ENCODE results near the gene SNX30.

The SNX30 gene

DNA sequence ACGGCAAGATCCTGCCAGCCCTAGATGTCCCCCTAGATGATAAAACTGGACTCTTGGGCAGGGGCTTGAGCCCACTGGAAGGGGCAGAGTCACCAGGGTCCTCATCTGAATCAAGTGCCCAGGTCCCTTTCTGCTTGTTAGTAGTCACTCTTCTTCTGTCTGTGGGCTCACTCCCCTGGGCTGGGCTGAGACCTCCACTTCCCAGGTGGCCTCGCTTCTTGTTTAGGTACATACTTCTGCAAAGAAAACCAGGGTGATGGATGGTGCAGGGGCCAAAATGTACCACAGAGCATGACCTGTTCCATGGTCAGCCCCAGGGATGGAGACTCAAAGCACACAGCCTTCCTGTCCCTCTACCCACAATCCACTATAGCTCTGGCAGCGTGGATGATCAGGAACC lies 141.0 kb downstream of the SNX30 start:
- DNase-seq, result no peak

DNA sequence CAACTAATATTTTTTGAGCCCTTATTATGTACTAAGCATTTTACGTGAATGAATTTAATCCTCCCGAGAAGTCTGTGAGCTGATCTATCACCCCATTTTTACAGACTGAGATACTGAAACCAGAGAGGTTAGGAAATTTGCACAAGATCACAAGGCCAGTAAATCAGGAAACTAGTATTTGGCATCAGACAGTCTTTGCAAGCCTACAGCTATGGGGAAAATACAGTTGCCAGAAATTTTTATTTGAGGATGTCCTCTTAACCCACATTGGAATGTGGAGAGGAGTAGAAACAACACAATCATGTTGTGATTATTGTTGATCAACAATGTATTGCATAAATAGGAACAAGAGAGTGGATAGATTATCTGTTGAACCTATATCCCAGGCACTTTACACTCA lies 142.4 kb downstream of the SNX30 start:
- DNase-seq, result no peak

GRCh38 chr9:112894041-112894440 lies 143.5 kb downstream of the SNX30 start:
- DNase-seq, result no peak

DNA sequence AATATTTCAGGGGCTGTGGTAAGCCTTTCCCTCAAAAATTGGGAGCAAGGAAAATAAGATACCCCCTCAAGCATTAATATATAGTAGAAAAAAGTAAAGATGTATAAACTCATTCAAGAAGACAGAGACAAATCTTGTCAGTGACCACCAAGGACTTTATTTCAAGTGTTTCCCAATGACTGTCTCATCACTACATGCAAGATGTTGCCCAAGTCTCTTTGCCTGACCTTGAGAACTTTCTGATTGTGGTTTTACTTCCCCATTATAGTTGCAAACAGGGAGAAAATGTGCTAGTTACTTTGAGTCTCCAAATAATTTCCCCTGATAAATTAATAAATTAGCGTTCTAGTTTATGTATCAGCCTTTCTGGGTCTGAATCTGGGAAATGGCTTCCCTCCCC lies 144.1 kb downstream of the SNX30 start:
- no peak for DNase-seq

DNA sequence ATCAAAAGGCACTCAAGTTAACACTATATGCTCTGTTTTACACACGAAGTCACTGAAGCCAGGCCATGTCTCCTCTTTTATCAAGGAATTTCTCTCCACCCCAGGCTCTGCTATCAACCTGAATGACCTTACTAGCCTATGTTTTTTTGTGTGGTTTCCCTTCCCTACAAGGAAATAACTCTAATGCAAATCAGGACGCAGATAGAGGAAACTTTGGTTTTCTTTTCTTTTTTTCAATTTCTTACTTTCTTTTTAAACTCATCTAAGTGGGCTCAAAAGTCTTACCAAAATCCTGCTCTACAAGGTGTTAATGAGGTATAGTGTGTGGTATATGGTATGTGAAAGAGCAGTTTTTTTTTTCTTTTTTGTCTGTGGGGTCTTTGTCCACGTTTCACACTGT lies 145.6 kb downstream of the SNX30 start:
- no peak for DNase-seq

GRCh38 chr9:112898872-112899311 lies 148.3 kb downstream of the SNX30 start:
- DNase-seq, result peak; percentile 8

DNA sequence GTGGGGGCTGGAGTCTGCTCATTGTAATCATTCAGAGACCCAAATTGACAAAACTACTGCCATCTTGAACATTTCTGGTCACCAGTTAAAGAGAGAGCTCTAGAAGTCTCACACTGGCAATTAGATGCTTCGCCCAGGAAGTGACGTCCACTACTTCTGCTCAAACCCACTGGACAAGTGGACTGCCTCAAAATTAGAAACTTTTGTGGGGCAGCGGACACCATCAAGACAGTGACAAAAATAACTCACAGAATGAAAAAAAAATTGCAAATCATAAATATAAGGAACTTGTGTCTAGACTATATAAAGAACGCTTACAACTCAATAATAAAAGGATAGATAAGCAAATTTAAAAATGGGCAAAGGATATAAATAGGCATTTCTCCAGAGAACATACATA lies 149.9 kb downstream of the SNX30 start:
- DNase-seq, result no peak

DNA sequence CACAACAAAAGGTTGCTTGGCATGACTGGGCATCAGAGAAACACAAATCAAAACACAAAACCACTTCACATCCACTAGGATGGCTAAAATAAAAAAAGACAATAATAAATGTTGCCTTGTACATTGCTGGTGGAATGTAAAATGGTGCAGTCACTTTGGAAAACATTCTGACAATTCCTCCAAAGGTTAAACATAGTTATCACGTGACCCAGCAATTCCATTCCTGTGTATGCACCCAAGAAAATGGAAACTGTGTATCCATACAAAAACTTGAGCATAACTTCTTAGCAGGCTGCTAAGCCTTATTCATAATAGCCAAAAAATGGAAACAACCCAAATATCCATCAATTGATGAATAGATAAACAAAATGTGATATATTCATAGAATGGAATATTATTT lies 150.3 kb downstream of the SNX30 start:
- no peak for DNase-seq

DNA sequence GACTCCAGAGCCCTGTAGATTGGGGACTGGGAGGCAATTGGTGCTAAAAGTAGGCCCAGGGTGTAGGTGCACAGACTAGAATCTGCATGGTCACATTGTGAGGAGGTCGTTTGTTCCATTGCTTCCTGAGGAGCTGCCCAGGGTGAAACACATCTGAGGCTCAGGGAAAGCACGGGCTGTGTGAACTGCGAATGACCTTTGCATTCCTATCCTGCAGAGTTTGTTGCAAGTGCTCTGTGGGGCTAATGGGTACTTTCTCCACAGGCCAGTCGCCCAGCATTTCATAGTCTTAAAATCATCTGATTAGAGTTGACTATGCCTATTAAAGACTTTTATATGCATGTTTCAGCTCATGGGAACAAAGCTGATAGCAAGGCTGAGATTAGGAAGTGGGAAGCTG lies 154.5 kb downstream of the SNX30 start:
- DNase-seq, result no peak

DNA sequence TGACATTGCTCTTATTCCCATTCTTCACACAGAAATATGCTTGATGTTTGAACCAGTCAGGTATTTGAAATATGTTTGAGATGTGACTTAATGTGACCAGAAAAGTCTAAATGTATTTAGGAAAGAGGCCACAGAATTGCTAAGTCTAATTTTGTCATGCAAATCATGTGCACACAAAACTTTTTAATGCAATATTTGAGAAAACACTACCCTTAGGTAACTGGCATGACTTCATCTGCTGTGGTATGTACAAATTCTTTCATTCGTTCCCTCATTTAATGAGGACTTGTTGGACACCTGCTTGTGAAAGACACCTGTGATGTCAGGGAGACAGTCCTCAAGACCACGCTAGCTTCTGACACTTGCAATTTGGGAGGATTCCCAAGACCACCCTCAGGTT lies 161.2 kb downstream of the SNX30 start:
- DNase-seq, result no peak

DNA sequence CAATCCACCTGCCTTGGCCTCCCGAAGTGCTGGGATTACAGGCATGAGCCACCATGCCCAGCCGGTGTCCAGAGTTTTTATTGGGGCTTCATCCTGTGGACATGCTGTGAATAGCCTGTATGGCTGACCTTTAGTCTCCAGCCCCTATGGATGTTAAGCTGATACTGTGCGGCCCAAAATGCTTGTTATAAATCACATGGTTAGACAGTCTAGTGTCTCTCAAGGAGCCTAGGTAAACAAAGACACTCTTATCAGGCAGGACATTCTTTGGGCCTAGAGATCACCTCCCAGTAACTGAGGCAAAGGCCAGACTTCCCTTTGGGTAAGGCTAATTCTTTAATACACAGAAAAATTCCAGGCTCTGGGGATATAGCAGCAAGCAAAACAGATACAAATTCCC lies 162.1 kb downstream of the SNX30 start:
- DNase-seq, result no peak

GRCh38 chr9:112913326-112913725 lies 162.8 kb downstream of the SNX30 start:
- no peak for DNase-seq

DNA sequence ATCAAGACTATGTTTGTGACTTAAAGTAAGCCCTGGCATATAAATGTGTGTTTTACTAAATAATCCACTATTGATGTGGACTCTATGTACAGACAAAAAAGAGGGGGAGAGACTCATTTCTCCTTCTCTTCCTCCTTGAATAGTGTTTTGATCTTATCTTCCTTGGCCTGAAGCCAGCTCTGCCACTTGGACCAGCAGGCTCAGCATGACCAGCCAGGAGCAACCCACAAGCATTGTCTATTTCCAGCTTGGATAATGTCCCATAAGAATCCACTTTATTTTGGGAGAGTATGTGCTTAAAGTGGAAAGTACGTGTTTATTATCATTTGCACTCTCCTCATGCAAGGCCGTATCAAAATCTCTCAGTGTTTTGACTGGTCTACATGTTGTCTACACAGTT lies 164.0 kb downstream of the SNX30 start:
- no peak for DNase-seq

DNA sequence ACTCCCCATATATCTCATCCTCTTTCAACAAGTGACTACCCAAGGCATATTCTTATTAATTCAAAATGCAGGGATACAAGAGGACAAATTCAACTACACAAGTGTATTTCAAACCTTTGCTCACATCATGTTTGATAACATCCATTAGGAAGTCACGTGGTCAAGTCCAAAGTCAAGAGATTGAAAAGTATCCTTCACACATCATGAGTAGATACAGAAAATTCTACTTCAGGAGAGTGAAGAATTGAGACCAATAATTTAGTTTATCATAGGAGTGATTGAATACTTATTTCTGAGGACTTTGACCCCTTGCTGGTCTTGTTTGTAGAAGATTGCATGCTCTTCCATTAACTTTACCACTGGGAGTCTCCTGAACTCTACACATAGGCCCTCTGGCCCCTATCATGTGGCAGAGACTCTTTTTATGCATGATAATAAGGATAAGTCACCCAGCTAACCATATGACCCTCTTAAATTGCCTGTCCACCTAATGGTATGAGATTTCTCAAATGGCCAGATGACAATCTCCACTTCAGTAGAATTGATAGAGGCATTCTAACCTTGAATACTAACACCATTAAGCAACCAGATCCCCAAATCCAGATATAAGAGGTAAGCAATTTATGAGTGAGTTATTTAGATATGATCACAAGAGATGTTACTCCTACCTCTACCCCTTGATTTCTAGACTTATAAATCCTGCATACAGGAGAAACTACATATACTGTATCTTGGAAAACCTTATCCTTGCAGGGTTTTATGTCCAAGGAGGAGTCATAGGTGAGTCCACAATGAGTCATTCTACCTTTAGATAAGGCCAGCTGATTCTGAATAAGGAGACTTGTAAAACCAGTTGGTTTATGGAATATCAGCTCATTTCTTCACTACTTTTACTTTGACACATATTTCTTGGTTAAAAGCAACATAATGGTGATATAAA lies 166.8 kb downstream of the SNX30 start:
- no peak for DNase-seq

DNA sequence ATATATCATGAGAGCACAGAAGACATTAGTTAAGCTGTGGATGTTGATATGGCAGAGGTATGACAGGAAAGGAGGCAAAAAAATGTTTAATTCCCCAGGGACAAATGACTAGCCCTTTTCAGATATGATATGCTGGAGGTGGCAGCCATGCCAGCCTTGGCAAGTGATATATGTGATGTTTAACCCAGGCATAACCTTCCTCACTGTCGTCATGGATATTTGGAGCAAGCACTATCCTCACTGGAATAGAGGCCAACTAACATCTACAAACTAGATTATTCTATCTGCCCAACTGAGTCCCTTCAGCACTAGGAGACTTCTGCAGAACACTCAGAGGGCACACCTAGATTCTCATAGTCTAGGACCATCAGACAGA lies 167.4 kb downstream of the SNX30 start:
- DNase-seq, result no peak

GRCh38 chr9:112921549-112921948 lies 171.0 kb downstream of the SNX30 start:
- no peak for DNase-seq
